ENCODE measurements around the gene LIN37.

- TF ChIP-seq CTCF (IDR thresholded peaks at IDR 0.05) (no peak), POLR2A (IDR thresholded peaks at IDR 0.05) (no peak)
These were observed 23.0 kb upstream of the LIN37 start for GRCh38 chr19:35725216-35725861.

All from right lobe of liver (tissue), 4 donors.